ENCODE measurements around the gene FAM107B.
"Not testable (repeated sequence)": the region's sequence is repeated elsewhere in the genome, so short reads cannot be mapped to it uniquely, and the experiment has no call there.

- not testable (repeated sequence) for TF ChIP-seq CTCF, POLR2AphosphoS5 (IDR thresholded peaks at IDR 0.05)
Observed at GRCh38 chr10:14634572-14634971, 140.1 kb downstream of the FAM107B start.
